Astrocyte of the cerebellum (primary cell): ENCODE measurements around the gene IPMK.
A peak's percentile ranks its signal among the peaks of the same experiment; 100 is the strongest.
"Not testable (repeated sequence)": the region's sequence is repeated elsewhere in the genome, so short reads cannot be mapped to it uniquely, and the experiment has no call there.

Experiments used
- DNase-seq: peaks from one replicate; pipeline ENCODE4 v3.0.0-alpha.2; 2011; ENCODE audit warnings: low read depth
- H3K4me3 ChIP-seq: 2 replicates; pipeline ENCODE4 v1.5.1; 2011; ENCODE audit warnings: mild to moderate bottlenecking, low read depth, low read length, moderate library complexity
- in situ Hi-C: cut with HindIII; loops from 2 replicates; pipeline ENCODE4 v1.10.0; 2017; ENCODE audit warnings: low sequenced_read_pairs
- TF ChIP-seq, protein P1 (sequence below): IDR thresholded peaks from 2 replicates; pipeline ENCODE4 v1.5.1; 2012; ENCODE audit warnings: low read length, low read depth, moderate library complexity, mild to moderate bottlenecking; ENCODE audit errors: missing control alignments

IPMK gene

DNA sequence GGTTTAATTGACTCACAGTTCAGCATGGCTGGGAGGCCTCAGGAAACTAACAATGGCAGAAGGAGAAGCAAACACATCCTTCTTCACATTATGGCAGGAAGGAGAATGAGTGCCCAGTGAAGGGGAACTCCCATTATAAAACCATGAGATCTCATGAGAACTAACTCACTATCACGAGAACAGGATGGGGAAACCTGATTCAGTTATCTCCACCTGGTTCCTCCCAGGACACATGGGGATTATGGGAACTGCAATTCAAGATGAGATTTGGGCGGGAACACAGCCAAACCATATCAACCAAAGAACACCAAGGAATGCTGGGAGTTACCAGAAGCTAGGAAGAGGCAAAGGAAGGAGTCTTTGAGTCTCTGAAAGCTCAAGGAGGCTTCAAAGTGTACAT, 94.3 kb downstream of the IPMK start:
- TF ChIP-seq, protein P1, sequence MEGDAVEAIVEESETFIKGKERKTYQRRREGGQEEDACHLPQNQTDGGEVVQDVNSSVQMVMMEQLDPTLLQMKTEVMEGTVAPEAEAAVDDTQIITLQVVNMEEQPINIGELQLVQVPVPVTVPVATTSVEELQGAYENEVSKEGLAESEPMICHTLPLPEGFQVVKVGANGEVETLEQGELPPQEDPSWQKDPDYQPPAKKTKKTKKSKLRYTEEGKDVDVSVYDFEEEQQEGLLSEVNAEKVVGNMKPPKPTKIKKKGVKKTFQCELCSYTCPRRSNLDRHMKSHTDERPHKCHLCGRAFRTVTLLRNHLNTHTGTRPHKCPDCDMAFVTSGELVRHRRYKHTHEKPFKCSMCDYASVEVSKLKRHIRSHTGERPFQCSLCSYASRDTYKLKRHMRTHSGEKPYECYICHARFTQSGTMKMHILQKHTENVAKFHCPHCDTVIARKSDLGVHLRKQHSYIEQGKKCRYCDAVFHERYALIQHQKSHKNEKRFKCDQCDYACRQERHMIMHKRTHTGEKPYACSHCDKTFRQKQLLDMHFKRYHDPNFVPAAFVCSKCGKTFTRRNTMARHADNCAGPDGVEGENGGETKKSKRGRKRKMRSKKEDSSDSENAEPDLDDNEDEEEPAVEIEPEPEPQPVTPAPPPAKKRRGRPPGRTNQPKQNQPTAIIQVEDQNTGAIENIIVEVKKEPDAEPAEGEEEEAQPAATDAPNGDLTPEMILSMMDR = no peak
- in situ Hi-C loops = no loop called here
- H3K4me3 ChIP-seq = no peak overlapping the region

DNA sequence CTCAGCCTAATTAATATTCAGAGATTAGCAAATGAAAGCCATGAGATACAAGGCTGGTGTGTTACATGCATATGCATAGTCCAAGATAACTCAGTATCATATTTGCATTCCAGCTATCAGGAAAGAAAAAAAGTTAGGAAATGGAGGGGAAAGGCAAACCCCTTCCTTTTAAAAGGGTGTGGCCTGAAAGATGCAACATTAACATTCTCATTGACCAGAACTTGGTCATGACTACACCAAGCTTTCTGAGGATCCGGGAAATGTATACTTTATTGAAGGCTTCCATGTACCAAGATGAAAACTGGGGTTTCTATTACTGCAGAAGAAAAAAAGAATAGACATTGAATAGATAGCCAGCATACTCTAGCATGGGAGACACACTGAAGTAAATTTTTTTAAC, 96.5 kb downstream of the IPMK start:
- no peak for DNase-seq
- TF ChIP-seq, protein P1 = no peak
- in situ Hi-C loops = no loop called here
- H3K4me3 ChIP-seq = no peak overlapping the region

More for the DNA sequence above, 94.3 kb downstream of the IPMK start:
- no peak for DNase-seq

DNA sequence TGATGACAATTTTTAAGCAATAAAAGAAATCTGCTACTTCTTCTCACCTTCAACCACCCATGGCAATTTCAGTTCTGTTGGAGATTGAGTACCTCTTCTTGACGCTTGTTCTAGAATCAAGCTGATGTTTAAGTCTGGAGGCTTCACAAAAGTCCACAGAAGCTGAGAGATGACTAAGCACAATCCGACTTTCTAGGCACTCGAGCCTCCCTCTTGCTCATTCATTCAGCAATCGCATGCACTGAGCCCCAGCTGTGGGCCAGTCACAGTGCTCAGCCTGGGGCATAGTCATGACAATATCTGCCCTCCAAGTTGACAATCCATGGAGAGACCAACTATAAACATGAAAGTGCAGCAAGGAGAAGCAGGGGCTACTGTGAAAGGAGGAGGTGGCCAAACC, 103.2 kb downstream of the IPMK start:
- H3K4me3 ChIP-seq = no peak overlapping the region
- TF ChIP-seq, protein P1 = no peak
- in situ Hi-C loops = no loop called here
- DNase-seq = no peak

DNA sequence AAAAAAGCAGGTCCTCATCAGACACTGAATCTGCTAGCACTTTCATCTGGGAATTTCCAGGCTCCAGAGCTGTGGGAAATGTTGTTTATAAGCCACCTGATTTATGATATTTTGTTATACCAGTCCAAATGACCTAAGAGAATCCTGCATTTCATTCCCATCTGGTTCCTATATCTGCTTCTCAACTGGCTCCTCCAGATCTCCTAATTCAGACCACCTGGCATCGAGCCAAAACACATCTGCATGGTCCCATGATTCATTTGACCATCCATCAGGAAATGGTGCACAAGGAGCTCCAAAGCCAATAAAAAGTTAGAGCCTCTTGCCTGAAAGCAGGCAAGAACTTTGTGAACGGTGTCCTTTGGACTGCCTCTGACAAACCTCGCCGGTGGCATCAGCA, 108.9 kb downstream of the IPMK start:
- in situ Hi-C loops = no loop called here
- DNase-seq = peak; percentile 9
- TF ChIP-seq, protein P1 = no peak
- no peak overlapping the region for H3K4me3 ChIP-seq

DNA sequence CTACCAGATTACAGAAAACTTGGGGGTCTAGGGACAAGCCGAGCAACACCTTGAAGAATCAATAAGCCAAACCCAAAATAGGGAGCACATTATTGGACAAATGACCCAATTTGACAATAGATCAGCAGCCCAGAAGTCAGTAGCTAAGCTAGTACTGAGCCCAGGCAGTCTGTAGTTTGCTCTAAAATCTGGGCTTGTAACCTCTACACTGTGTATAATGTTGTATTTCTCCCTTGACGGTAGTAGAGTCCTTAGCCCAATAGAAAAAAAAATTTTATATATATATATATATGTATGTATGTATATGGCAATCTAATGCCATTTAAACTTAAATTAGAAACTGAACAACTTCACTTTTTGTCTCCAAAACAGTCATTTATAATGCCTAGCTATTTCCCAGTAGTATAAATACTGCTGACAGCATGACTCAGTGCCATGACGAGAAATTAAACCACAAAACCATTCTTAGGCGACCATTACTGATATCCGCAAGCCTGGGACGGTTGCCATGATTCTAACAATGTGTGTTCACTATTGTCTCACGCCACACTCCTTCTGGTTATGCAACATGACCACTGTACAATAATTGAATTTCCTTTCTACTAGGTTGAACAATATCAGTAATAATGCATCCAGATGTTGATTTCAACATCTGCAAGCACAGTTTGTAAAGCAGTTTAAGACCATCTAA, 110.5 kb downstream of the IPMK start:
- peak; percentile 100 for DNase-seq
- in situ Hi-C loops = no loop called here
- TF ChIP-seq, protein P1 = no peak
- no peak overlapping the region for H3K4me3 ChIP-seq

DNA sequence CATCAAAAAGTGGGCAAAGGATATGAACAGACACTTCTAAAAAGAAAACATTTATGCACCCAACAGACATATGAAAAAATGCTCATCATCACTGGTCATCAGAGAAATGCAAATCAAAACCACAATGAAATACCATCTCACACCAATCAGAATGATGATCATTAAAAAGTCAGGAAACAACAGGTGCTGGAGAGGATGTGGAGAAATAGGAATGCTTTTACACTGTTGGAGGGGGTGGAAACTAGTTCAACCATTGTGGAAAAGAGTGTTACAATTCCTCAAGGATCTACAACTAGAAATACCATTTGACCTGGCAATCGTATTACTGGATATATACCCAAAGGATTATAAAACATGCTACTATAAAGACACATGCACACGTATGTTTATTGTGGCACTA, 111.8 kb downstream of the IPMK start:
- H3K4me3 ChIP-seq, in situ Hi-C loops, DNase-seq: not testable (repeated sequence)

DNA sequence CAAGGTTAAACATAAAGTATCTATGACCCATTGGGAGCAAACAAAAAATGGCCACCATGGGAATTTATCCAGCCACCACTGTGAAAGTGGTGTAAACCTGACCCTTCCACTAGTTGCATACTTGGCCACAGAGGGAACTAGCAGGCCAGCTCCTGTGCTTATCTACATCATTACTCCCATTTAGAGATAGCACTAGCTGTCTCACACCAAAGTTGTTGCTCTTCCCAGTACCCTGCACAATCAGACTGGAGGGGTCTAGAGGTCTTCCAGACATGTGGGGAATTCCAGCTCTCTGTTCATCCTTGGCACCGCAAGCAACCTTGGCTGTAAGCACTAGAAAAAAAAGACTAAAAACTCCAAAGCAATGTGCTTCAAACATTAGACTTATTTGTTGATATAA, 113.9 kb downstream of the IPMK start:
- DNase-seq = no peak
- no peak overlapping the region for H3K4me3 ChIP-seq
- in situ Hi-C loops = no loop called here
- TF ChIP-seq, protein P1 = no peak
